HepG2 (cell line): ENCODE data around the gene NDUFB10. TPM values are rescaled to one million over a fixed set of nuclear protein-coding genes. Genes with fewer than 3 reads are reported as not detected.

Experiments used
- BCL6 ChIP-seq: IDR thresholded peaks from 2 replicates; pipeline ENCODE4 v1.6.1; 2016; ENCODE audit warnings: missing genetic modification reagents, missing compliant biosample characterization
- EHMT2 ChIP-seq: fragments of 200-600 bp; sonication (generic); IDR thresholded peaks from 2 replicates; pipeline ENCODE4 v1.7.0; 2017; ENCODE audit warnings: antibody characterized with exemption, low read depth, low read length, borderline replicate concordance
- FOXJ3 ChIP-seq: sonication (generic); formaldehyde crosslinking; IDR thresholded peaks from 2 replicates; pipeline ENCODE4 v1.4.0; 2020; ENCODE audit warnings: missing genetic modification reagents, mild to moderate bottlenecking, borderline replicate concordance
- FOXK2 ChIP-seq: fragments of 450-650 bp; IDR thresholded peaks from 2 replicates; pipeline ENCODE4 v1.6.1; 2016
- ISX ChIP-seq: sonication (generic); formaldehyde crosslinking; conservative IDR thresholded peaks from 2 replicates; pipeline ENCODE4 v1.5.0; 2020; ENCODE audit warnings: missing genetic modification reagents
- MBNL3 ChIP-seq: fragments of 250-450 bp; sonication (Bioruptor Pico); conservative IDR thresholded peaks from 2 replicates; pipeline ENCODE4 v1.8.0; 2022; ENCODE audit warnings: mild to moderate bottlenecking, inconsistent platforms
- MIXL1 ChIP-seq: IDR thresholded peaks from 2 replicates; pipeline ENCODE4 v1.6.1; 2016
- NFATC3 ChIP-seq: sonication (generic); formaldehyde crosslinking; IDR thresholded peaks from 2 replicates; pipeline ENCODE4 v1.5.1; 2020; ENCODE audit warnings: mild to moderate bottlenecking, missing genetic modification reagents
- NR1H2 ChIP-seq: sonication (generic); formaldehyde crosslinking; IDR thresholded peaks from 2 replicates; pipeline ENCODE4 v1.8.1; 2022; ENCODE audit warnings: low read depth, missing genetic modification reagents, borderline replicate concordance
- NR2F6 ChIP-seq, 2 experiments: IDR thresholded peaks; 2 replicates each; pipeline ENCODE4 v1.6.1; 2016; ENCODE audit warnings: antibody characterized with exemption in 1 of 2, mild to moderate bottlenecking in 1 of 2
- PHF21A ChIP-seq: sonication (generic); formaldehyde crosslinking; IDR thresholded peaks from 2 replicates; pipeline ENCODE4 v1.5.0; 2020; ENCODE audit warnings: mild to moderate bottlenecking, missing genetic modification reagents
- PITX1 ChIP-seq: sonication (generic); formaldehyde crosslinking; IDR thresholded peaks from 2 replicates; pipeline ENCODE4 v1.5.1; 2020; ENCODE audit warnings: mild to moderate bottlenecking, missing genetic modification reagents
- RFX3 ChIP-seq: IDR thresholded peaks from 2 replicates; pipeline ENCODE4 v1.6.1; 2016; ENCODE audit warnings: missing biosample characterization, missing genetic modification reagents
- RORA ChIP-seq: sonication (generic); formaldehyde crosslinking; IDR thresholded peaks from 2 replicates; pipeline ENCODE4 v1.5.0; 2020; ENCODE audit warnings: mild to moderate bottlenecking, missing genetic modification reagents, moderate library complexity
- TBL1XR1 ChIP-seq: fragments of 150-350 bp; IDR thresholded peaks from 2 replicates; pipeline ENCODE4 v1.6.1; 2014; ENCODE audit warnings: borderline replicate concordance, low read length; ENCODE audit not compliant: partially characterized antibody
- ZNF232 ChIP-seq: sonication (generic); formaldehyde crosslinking; IDR thresholded peaks from 2 replicates; pipeline ENCODE4 v1.4.0; 2020; ENCODE audit warnings: missing genetic modification reagents, borderline replicate concordance
- ZNF337 ChIP-seq: sonication (generic); formaldehyde crosslinking; IDR thresholded peaks from 2 replicates; pipeline ENCODE4 v1.5.1; 2020; ENCODE audit warnings: missing genetic modification reagents, low read depth, mild to moderate bottlenecking, borderline replicate concordance
- ZNF382 ChIP-seq: sonication (generic); formaldehyde crosslinking; IDR thresholded peaks from 2 replicates; pipeline ENCODE4 v1.5.0; 2020; ENCODE audit warnings: missing genetic modification reagents, mild to moderate bottlenecking, borderline replicate concordance
- ZNF496 ChIP-seq: sonication (generic); formaldehyde crosslinking; IDR thresholded peaks from 2 replicates; pipeline ENCODE4 v1.8.1; 2023; ENCODE audit warnings: mild to moderate bottlenecking, moderate library complexity, missing genetic modification reagents; ENCODE audit not compliant: insufficient replicate concordance
- ZNF678 ChIP-seq: sonication (generic); formaldehyde crosslinking; IDR thresholded peaks from 2 replicates; pipeline ENCODE4 v1.4.0; 2020; ENCODE audit warnings: mild to moderate bottlenecking, missing genetic modification reagents
- ZNF788 ChIP-seq: sonication (generic); formaldehyde crosslinking; IDR thresholded peaks from 2 replicates; pipeline ENCODE4 v1.5.0; 2020; ENCODE audit warnings: mild to moderate bottlenecking, missing genetic modification reagents, borderline replicate concordance
- ZSCAN31 ChIP-seq: sonication (generic); formaldehyde crosslinking; IDR thresholded peaks from 2 replicates; pipeline ENCODE4 v1.5.0; 2020; ENCODE audit warnings: low read depth, mild to moderate bottlenecking, missing genetic modification reagents
- ZZZ3 ChIP-seq: sonication (generic); formaldehyde crosslinking; IDR thresholded peaks from 2 replicates; pipeline ENCODE4 v1.4.0; 2020; ENCODE audit warnings: missing genetic modification reagents, mild to moderate bottlenecking, borderline replicate concordance
- polyA plus RNA-seq, 8 experiments: library from polyadenylated mRNA; depleted of rRNA in 3 of 8; stranded (reverse) in 7 of 8; unstranded in 1 of 8; fragments of >200 nt; fragmentation: Illumina TruSeq in 4 of 8; extraction: Trizol in 4 of 8; gene quantifications; 2 replicates each; pipeline versions ENCODE4 v1.2.1 to v1.2.3, GENCODE V29; 2011 to 2016; ENCODE audit warnings: low read depth in 4 of 8, missing spikeins in 1 of 8, mixed read lengths in 1 of 8; ENCODE audit not compliant: insufficient read depth in 1 of 8
- total RNA-seq, 5 experiments: library from RNA; depleted of rRNA; stranded (reverse); fragments of >200 nt; fragmentation: Illumina TruSeq; extraction: Trizol; gene quantifications; 2 replicates each; pipeline ENCODE4 v1.2.3, GENCODE V29; 2016; ENCODE audit warnings: low read depth in 1 of 5
- TF ChIP-seq, protein P1 (sequence below): sonication (generic); formaldehyde crosslinking; conservative IDR thresholded peaks from 2 replicates; pipeline ENCODE4 v1.4.0; 2020; ENCODE audit warnings: missing genetic modification reagents
- TF ChIP-seq, protein P2 (sequence below): sonication (generic); formaldehyde crosslinking; IDR thresholded peaks from 2 replicates; pipeline ENCODE4 v1.5.1; 2020; ENCODE audit warnings: mild to moderate bottlenecking, moderate library complexity, missing genetic modification reagents
- TF ChIP-seq, protein P3 (sequence below): sonication (generic); formaldehyde crosslinking; IDR thresholded peaks from 2 replicates; pipeline ENCODE4 v1.4.0; 2020; ENCODE audit warnings: missing genetic modification reagents
- TF ChIP-seq, protein P4 (sequence below): sonication (generic); formaldehyde crosslinking; IDR thresholded peaks from 2 replicates; pipeline ENCODE4 v1.9.0; 2022; ENCODE audit warnings: missing genetic modification reagents, mild to moderate bottlenecking, borderline replicate concordance

Gene NDUFB10
- total and polyA plus RNA-seq, 2 of the 13 experiments (the other 11 are each of a cell fraction or from before 2014, with no cell fraction given) = 68.6 to 157 TPM

DNA sequence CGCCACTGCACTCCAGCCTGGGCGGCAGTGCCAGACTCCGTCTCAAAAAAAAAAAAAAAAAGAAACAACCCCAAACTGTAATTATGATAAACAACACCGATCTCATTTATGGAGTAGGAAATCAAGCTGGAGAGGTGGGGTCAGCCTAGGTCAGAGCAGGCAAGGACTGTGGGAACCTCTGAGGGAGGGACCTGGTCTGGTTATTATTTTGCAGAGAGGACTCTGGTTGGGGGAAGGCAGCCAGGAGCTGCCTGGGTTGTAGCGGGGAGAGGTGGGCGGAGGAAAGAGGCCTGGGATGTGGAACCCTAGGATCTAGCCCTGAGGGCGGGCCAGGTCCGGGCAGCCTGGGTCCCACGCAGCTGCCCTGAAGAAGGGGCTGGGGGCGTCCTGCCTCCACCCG is 30.2 kb upstream of the NDUFB10 start (continued):
- TF ChIP-seq RORA (CRISPR knock-in tag) (no peak), MBNL3 (no peak), ZNF678 (CRISPR knock-in tag) (no peak), BCL6 (no peak), ZNF337 (CRISPR knock-in tag) (no peak), FOXK2 (no peak), PHF21A (CRISPR knock-in tag) (0 out of 2 replicates have a peak, but pooled peaks have one; percentile 26), NR1H2 (CRISPR knock-in tag) (no peak), ZNF382 (CRISPR knock-in tag) (no peak), ZSCAN31 (CRISPR knock-in tag) (no peak), NR2F6 (IDR thresholded peaks at IDR 0.05) (no peak), NR2F6 (CRISPR knock-in tag; IDR thresholded peaks at IDR 0.05) (0 out of 2 replicates have a peak, but pooled peaks have one; percentile 6), EHMT2 (no peak), PITX1 (CRISPR knock-in tag) (no peak), ZZZ3 (CRISPR knock-in tag) (no peak), NFATC3 (CRISPR knock-in tag) (no peak), ZNF232 (CRISPR knock-in tag) (no peak), ISX (no peak), FOXJ3 (CRISPR knock-in tag) (no peak), TBL1XR1 (no peak), MIXL1 (CRISPR knock-in tag) (no peak), RFX3 (CRISPR knock-in tag) (no peak), ZNF496 (CRISPR knock-in tag) (no peak), ZNF788 (CRISPR knock-in tag) (no peak)
- TF ChIP-seq, protein P1, sequence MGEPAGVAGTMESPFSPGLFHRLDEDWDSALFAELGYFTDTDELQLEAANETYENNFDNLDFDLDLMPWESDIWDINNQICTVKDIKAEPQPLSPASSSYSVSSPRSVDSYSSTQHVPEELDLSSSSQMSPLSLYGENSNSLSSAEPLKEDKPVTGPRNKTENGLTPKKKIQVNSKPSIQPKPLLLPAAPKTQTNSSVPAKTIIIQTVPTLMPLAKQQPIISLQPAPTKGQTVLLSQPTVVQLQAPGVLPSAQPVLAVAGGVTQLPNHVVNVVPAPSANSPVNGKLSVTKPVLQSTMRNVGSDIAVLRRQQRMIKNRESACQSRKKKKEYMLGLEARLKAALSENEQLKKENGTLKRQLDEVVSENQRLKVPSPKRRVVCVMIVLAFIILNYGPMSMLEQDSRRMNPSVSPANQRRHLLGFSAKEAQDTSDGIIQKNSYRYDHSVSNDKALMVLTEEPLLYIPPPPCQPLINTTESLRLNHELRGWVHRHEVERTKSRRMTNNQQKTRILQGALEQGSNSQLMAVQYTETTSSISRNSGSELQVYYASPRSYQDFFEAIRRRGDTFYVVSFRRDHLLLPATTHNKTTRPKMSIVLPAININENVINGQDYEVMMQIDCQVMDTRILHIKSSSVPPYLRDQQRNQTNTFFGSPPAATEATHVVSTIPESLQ (CRISPR knock-in tag) = no peak
- TF ChIP-seq, protein P2, sequence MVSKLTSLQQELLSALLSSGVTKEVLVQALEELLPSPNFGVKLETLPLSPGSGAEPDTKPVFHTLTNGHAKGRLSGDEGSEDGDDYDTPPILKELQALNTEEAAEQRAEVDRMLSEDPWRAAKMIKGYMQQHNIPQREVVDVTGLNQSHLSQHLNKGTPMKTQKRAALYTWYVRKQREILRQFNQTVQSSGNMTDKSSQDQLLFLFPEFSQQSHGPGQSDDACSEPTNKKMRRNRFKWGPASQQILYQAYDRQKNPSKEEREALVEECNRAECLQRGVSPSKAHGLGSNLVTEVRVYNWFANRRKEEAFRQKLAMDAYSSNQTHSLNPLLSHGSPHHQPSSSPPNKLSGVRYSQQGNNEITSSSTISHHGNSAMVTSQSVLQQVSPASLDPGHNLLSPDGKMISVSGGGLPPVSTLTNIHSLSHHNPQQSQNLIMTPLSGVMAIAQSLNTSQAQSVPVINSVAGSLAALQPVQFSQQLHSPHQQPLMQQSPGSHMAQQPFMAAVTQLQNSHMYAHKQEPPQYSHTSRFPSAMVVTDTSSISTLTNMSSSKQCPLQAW (CRISPR knock-in tag) = peak; percentile 18; the same call in 1 of the 2 replicates
- TF ChIP-seq, protein P3, sequence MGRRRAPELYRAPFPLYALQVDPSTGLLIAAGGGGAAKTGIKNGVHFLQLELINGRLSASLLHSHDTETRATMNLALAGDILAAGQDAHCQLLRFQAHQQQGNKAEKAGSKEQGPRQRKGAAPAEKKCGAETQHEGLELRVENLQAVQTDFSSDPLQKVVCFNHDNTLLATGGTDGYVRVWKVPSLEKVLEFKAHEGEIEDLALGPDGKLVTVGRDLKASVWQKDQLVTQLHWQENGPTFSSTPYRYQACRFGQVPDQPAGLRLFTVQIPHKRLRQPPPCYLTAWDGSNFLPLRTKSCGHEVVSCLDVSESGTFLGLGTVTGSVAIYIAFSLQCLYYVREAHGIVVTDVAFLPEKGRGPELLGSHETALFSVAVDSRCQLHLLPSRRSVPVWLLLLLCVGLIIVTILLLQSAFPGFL (CRISPR knock-in tag) = no peak
- TF ChIP-seq, protein P4, sequence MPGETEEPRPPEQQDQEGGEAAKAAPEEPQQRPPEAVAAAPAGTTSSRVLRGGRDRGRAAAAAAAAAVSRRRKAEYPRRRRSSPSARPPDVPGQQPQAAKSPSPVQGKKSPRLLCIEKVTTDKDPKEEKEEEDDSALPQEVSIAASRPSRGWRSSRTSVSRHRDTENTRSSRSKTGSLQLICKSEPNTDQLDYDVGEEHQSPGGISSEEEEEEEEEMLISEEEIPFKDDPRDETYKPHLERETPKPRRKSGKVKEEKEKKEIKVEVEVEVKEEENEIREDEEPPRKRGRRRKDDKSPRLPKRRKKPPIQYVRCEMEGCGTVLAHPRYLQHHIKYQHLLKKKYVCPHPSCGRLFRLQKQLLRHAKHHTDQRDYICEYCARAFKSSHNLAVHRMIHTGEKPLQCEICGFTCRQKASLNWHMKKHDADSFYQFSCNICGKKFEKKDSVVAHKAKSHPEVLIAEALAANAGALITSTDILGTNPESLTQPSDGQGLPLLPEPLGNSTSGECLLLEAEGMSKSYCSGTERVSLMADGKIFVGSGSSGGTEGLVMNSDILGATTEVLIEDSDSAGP = 0 out of 2 replicates have a peak, but pooled peaks have one; percentile 24
